Gastroesophageal sphincter (tissue), 4 donors: Measurements from ENCODE around the gene DOCK2. TPM values are rescaled to one million over a fixed set of nuclear protein-coding genes. Genes with fewer than 3 reads are reported as not detected.
"Not testable (repeated sequence)": the region's sequence is repeated elsewhere in the genome, so short reads cannot be mapped to it uniquely, and the experiment has no call there.

Experiments
- ATAC-seq: fragments of 150-250 bp; one replicate; pipeline ENCODE4 v1.9.1; 2016; ENCODE audit warnings: mild to moderate bottlenecking, moderate library complexity
- H3K27ac ChIP-seq, 4 donors: fragments of 200-600 bp; sonication (generic) in 3 of 4; 1 replicate in 3 of 4; 2 replicates in 1 of 4; pipeline ENCODE4 v1.5.1; 2016 to 2019
- H3K27me3 ChIP-seq: fragments of 200-600 bp; sonication (generic); one replicate; pipeline ENCODE4 v1.5.1; 2019
- H3K36me3 ChIP-seq, 2 donors: fragments of 200-600 bp; sonication (generic); one replicate each; pipeline ENCODE4 v1.5.1; 2019; ENCODE audit warnings: control low read depth in 1 of 2
- H3K4me1 ChIP-seq, 3 donors: fragments of 200-600 bp; sonication (generic); 1 replicate in 2 of 3; 2 replicates in 1 of 3; pipeline ENCODE4 v1.5.1; 2016 to 2019; ENCODE audit warnings: control low read depth in 2 of 3
- H3K4me3 ChIP-seq, 2 donors: fragments of 200-600 bp; sonication (generic); one replicate each; pipeline ENCODE4 v1.5.1; 2019; ENCODE audit warnings: mild to moderate bottlenecking in 1 of 2, moderate library complexity in 1 of 2
- H3K9me3 ChIP-seq, 3 donors: fragments of 200-600 bp; sonication (generic); one replicate each; pipeline ENCODE4 v1.5.1; 2017 to 2019; ENCODE audit warnings: control low read depth in 2 of 3
- EP300 ChIP-seq: sonication (generic); formaldehyde crosslinking; IDR thresholded peaks from one replicate; pipeline ENCODE4 v1.6.1; 2017; ENCODE audit warnings: antibody characterized with exemption, mild to moderate bottlenecking
- POLR2A ChIP-seq, 2 donors: fragments of 450-650 bp; IDR thresholded peaks; one replicate each; pipeline ENCODE4 v1.6.1; 2017; ENCODE audit warnings: antibody characterized with exemption in 2 of 2, mild to moderate bottlenecking in 2 of 2, moderate library complexity in 1 of 2
- POLR2AphosphoS5 ChIP-seq: sonication (generic); formaldehyde crosslinking; IDR thresholded peaks from one replicate; pipeline ENCODE4 v1.6.1; 2017; ENCODE audit warnings: antibody characterized with exemption
- WGBS, 2 donors: methylation state at CpG; one replicate each; pipeline ENCODE4 v1.1.5; 2018; ENCODE audit warnings: low coverage in 1 of 2; 5-methylcytosine and 5-hydroxymethylcytosine counted together
- total RNA-seq, 4 donors: library from RNA; depleted of rRNA; stranded (reverse); fragments of >200 nt; gene quantifications; one replicate each; pipeline ENCODE4 v1.1.0, GENCODE V29; 2016
- TF ChIP-seq, protein P1 (sequence below), 4 experiments: fragments of 200-600 bp in 2 of 4; fragments of 450-650 bp in 2 of 4; sonication (generic) in 1 of 4; IDR thresholded peaks; one replicate each; pipeline ENCODE4 v1.5.1; 2017 to 2019; ENCODE audit warnings: antibody characterized with exemption in 4 of 4, mild to moderate bottlenecking in 2 of 4, moderate library complexity in 2 of 4

The DOCK2 gene
- total RNA-seq, 4 donors from 2014 or later = 9.3 to 20.6 (median 11.8) TPM

DNA sequence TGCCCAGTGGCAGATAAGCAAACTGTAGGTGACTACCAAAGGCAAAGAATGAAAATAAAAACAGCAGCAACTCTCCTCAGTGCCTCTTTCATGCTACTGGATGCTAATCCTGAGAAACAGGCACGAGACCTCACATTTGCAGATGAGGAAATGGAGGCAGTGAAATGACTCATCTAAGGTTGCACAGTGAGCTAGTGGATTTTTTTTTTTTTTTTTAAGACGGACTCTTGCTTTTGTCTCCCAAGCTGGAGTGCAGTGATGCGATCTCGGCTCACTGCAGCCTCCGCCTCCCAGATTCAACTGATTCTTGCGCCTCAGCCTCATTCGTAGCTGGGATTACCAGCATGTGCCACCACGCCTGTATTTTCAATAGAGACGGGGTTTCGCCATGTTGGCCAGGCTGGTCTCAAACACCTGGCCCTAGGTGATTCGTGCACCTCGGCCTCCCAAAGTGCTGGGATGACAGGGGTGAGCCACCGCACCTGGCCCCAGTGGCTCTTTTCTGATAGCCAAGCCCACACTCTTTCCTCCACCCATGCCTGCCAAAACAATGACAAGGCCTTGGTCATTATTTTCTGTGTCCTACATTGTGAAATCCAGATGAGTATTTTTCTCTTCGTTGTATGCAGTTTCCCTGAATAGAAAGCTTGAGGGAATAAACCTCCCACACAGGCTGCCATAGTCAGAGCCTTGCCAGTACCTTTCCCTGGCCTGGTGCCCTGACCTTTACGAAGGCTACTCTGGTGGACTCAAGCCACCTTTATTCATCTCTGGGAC is 19.2 kb downstream of the DOCK2 start:
- H3K4me3 ChIP-seq = no peak overlapping the region
- WGBS, 2 donors = 59 to 76% methylated on average over 2 to 12 of the region's 15 CpGs
- H3K9me3 ChIP-seq = no peaks in the 10 kb centered on the region
- no peaks in the 10 kb centered on the region for H3K27me3 ChIP-seq
- no peak for ATAC-seq
- H3K27ac ChIP-seq = no peak overlapping the region
- peaks cover 0 to 3% (median 0%) of the 10 kb centered on the region in 3 donors for H3K4me1 ChIP-seq
- no peaks in the 10 kb centered on the region for H3K36me3 ChIP-seq
- TF ChIP-seq EP300 = no peak

DNA sequence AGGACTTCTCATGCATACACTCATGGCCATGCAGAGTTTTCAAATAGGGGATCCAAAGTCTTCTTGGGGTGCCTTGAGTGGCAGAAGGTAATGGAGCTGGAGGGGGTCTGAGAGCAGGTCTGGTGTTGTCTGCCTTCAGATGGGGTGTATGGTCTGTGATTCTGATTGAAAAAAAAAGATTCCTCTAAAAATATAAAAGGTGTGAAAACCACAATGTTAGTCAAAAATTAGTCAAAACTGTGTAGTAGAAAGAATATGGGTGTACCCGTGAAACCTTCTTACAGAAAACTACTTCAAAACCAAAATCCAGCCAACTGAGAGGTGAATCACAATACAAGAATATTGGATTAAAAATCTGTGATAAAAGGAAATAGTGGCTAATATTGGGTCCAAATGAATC is 20.1 kb downstream of the DOCK2 start:
- 74 to 92% methylated on average over 1 of the region's 1 CpG for WGBS, 2 donors
- ATAC-seq = no peak
- Histone ChIP-seq H3K27me3 (no peaks in the 10 kb centered on the region), H3K27ac (no peak overlapping the region), H3K4me1 (no peaks in the 10 kb centered on the region), H3K36me3 (no peaks in the 10 kb centered on the region), H3K9me3 (no peaks in the 10 kb centered on the region), H3K4me3 (no peak overlapping the region)
- TF ChIP-seq EP300 (no peak), POLR2A (IDR thresholded peaks at IDR 0.05) (no peak), POLR2AphosphoS5 (no peak)
- TF ChIP-seq, protein P1, sequence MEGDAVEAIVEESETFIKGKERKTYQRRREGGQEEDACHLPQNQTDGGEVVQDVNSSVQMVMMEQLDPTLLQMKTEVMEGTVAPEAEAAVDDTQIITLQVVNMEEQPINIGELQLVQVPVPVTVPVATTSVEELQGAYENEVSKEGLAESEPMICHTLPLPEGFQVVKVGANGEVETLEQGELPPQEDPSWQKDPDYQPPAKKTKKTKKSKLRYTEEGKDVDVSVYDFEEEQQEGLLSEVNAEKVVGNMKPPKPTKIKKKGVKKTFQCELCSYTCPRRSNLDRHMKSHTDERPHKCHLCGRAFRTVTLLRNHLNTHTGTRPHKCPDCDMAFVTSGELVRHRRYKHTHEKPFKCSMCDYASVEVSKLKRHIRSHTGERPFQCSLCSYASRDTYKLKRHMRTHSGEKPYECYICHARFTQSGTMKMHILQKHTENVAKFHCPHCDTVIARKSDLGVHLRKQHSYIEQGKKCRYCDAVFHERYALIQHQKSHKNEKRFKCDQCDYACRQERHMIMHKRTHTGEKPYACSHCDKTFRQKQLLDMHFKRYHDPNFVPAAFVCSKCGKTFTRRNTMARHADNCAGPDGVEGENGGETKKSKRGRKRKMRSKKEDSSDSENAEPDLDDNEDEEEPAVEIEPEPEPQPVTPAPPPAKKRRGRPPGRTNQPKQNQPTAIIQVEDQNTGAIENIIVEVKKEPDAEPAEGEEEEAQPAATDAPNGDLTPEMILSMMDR (IDR thresholded peaks at IDR 0.05) = no peak

DNA sequence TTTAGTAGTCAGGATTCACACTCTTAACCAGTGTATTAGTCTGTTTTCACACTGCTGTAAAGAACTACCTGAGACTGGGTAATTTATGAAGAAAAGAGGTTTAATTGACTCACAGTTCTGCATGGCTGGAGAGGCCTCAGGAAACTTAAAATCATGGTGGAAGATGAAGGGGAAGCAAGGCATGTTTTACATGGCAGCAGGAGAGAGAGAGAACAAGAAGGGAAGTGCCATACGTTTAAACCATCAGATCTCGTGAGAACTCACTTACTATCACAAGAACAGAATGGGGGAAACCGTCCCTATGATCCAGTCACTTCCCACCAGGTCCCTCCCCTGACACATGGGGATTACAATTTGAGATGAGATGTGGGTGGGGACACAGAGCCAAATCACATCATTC is 25.4 kb downstream of the DOCK2 start:
- WGBS, 2 donors = 65 to 81% methylated on average over 3 of the region's 3 CpGs
- not testable (repeated sequence) for ATAC-seq, H3K4me1 ChIP-seq

DNA sequence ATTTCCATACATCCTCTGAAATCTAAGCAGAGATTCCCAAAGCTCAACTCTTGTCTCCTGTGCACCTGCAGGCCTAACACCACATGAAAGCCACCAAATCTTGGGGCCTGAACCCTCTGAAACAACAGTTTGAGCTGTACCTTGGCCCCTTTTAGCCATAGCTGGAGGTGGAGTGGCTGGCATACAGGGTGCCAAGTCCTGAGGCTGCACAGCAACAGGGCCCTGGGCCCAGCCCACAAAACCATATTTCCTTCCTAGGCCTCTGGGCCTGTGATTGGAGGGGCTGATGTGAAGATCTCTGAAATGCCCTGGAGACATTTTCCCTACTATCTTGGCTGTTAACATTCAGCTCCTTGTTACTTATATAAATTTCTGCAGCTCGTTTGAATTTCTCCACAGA is 26.5 kb downstream of the DOCK2 start:
- no peak for ATAC-seq
- Histone ChIP-seq H3K36me3 (no peaks in the 10 kb centered on the region), H3K27ac (no peak overlapping the region), H3K27me3 (no peaks in the 10 kb centered on the region), H3K4me3 (no peak overlapping the region), H3K9me3 (no peaks in the 10 kb centered on the region), H3K4me1 (no peaks in the 10 kb centered on the region)
- WGBS, 2 donors = 59 to 67% methylated on average over 1 of the region's 1 CpG
- TF ChIP-seq, protein P1 (IDR thresholded peaks at IDR 0.05) = no peak
- TF ChIP-seq EP300 = no peak
- no peak for TF ChIP-seq POLR2A (IDR thresholded peaks at IDR 0.05)
- no peak for TF ChIP-seq POLR2AphosphoS5

More for the DNA sequence above, 25.4 kb downstream of the DOCK2 start:
- H3K9me3 ChIP-seq, H3K4me3 ChIP-seq, H3K27me3 ChIP-seq, H3K36me3 ChIP-seq, H3K27ac ChIP-seq: not testable (repeated sequence)

DNA sequence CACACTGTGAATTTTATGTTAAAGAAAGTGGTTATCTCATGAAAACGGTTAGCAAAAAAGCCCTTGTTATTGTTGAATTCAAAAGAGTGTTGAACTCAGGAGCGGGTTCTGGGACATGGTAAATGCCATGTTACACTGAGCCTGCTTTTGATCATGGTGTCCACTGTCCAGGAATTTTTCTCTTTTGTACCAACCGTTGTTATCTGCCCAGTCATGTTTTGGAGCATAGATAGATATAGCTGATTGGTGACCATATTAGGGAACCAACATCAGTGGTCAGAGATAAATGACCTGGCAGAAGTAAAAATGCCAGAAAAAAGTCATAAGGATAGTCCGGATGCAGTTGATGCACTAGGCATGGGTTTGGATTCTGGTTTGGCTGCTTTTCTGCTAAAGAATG is 29.3 kb downstream of the DOCK2 start:
- no peak overlapping the region for H3K27ac ChIP-seq
- H3K4me3 ChIP-seq = no peak overlapping the region
- WGBS, 2 donors = 63 to 66% methylated on average over 4 of the region's 4 CpGs
- H3K27me3 ChIP-seq = no peaks in the 10 kb centered on the region
- H3K9me3 ChIP-seq = no peaks in the 10 kb centered on the region
- H3K36me3 ChIP-seq = no peaks in the 10 kb centered on the region
- no peak for TF ChIP-seq POLR2A (IDR thresholded peaks at IDR 0.05)
- TF ChIP-seq EP300 = no peak
- no peak for TF ChIP-seq POLR2AphosphoS5
- TF ChIP-seq, protein P1 (IDR thresholded peaks at IDR 0.05) = no peak
- H3K4me1 ChIP-seq = no peaks in the 10 kb centered on the region
- ATAC-seq = no peak

DNA sequence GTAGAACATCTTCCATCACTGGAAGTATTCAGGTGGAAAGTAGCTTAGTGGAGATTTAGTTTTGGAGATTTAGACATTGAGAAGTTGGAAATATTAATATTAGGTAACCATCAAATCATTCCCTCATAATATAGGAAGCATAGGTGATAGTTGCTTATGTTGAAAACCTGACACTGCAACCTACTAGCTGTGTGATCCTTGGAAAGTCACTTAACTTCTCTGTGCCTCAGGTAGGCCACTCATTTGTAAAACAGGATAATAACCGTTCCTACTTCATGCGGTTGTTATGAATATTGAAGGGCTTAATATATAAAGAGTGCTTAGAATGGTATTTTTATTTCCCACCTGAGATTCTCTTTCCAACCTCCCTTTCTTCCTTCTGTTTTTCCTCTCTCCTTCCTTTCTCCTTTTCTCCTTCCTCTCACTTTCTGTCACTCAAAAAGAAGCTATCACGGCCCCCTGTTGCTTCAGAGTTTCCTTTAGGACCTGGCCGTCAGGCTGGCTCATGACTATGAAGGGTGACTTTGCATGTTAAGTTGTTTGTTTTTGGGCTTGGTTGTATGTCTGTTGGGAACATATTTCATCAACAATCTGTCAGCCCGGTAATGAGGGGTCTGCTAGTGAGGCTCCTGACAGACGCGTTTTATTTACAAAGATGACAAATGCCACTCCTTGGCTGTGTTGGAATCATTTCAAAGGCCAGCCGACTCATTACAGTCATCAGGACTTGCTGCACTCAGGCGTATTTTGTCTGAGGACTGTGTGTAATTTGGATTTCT is 31.0 kb downstream of the DOCK2 start:
- no peak for ATAC-seq
- TF ChIP-seq POLR2A (IDR thresholded peaks at IDR 0.05) (no peak), POLR2AphosphoS5 (no peak), EP300 (no peak)
- TF ChIP-seq, protein P1 (IDR thresholded peaks at IDR 0.05) = no peak
- Histone ChIP-seq H3K27ac (no peak overlapping the region), H3K4me1 (no peaks in the 10 kb centered on the region), H3K36me3 (no peaks in the 10 kb centered on the region), H3K4me3 (no peak overlapping the region), H3K9me3 (no peaks in the 10 kb centered on the region), H3K27me3 (peaks cover 5% of the 10 kb centered on the region)
- WGBS, 2 donors = 45 to 51% methylated on average over 9 of the region's 9 CpGs
